Right renal cortex interstitium (tissue), 3 donors: ENCODE results near the gene ENOX1. TPM values are rescaled to one million over a fixed set of nuclear protein-coding genes. Genes with fewer than 3 reads are reported as not detected.

Source experiments
- DNase-seq, 3 donors: peaks; one replicate each; pipeline ENCODE4 v3.0.0-alpha.2; 2013; ENCODE audit warnings: low read depth in 3 of 3, low spot score in 2 of 3
- polyA plus RNA-seq, 3 donors: library from polyadenylated mRNA; unstranded; fragments of 120-200 nt; gene quantifications; one replicate each; pipeline ENCODE4 v1.2.1, GENCODE V29; 2013; ENCODE audit not compliant: insufficient read length in 3 of 3

The ENOX1 gene
- polyA plus RNA-seq, 3 donors = 8.8 to 11.9 (median 11.1) TPM

- no peak for DNase-seq
Measured at GRCh38 chr13:43299374-43299773, 487.4 kb downstream of the ENOX1 start.

- DNase-seq = no peak
Measured at GRCh38 chr13:43298816-43299215, 488.0 kb downstream of the ENOX1 start.

- no peak for DNase-seq
Measured at GRCh38 chr13:43297967-43298678, 488.6 kb downstream of the ENOX1 start.

GRCh38 chr13:43295825-43296564, 490.8 kb downstream of the ENOX1 start:
- DNase-seq = no peak

GRCh38 chr13:43295321-43295720, 491.5 kb downstream of the ENOX1 start:
- DNase-seq = no peak

- no peak for DNase-seq
Measured at GRCh38 chr13:43294412-43294811, 492.4 kb downstream of the ENOX1 start.

- no peak for DNase-seq
Measured at GRCh38 chr13:43293986-43294385, 492.8 kb downstream of the ENOX1 start.

- no peak for DNase-seq
Measured at GRCh38 chr13:43293561-43293960, 493.2 kb downstream of the ENOX1 start.

GRCh38 chr13:43293008-43293407, 493.8 kb downstream of the ENOX1 start:
- no peak for DNase-seq

GRCh38 chr13:43291287-43292060, 495.3 kb downstream of the ENOX1 start:
- no peak for DNase-seq

GRCh38 chr13:43289470-43290255, 497.1 kb downstream of the ENOX1 start:
- DNase-seq = no peak

- no peak for DNase-seq
Measured at GRCh38 chr13:43286751-43287150, 500.0 kb downstream of the ENOX1 start.

GRCh38 chr13:43285933-43286597, 500.7 kb downstream of the ENOX1 start:
- no peak for DNase-seq

- DNase-seq = no peak
Measured at GRCh38 chr13:43284162-43284561, 502.6 kb downstream of the ENOX1 start.

- DNase-seq = no peak
Measured at GRCh38 chr13:43279696-43280095, 507.1 kb downstream of the ENOX1 start.

GRCh38 chr13:43278127-43278526, 508.6 kb downstream of the ENOX1 start:
- no peak for DNase-seq

GRCh38 chr13:43277142-43277541, 509.6 kb downstream of the ENOX1 start:
- DNase-seq = no peak

GRCh38 chr13:43274881-43275280, 511.9 kb downstream of the ENOX1 start:
- DNase-seq = no peak

- no peak for DNase-seq
Measured at GRCh38 chr13:43273362-43273761, 513.4 kb downstream of the ENOX1 start.

- DNase-seq = no peak
Measured at GRCh38 chr13:43272851-43273250, 513.9 kb downstream of the ENOX1 start.
